SKM-1 (cell line): ENCODE results near the gene EP400.

Experiments
- DNase-seq: peaks from one replicate; lab custom pipeline; 2025; ENCODE audit not compliant: unreplicated experiment; lab: John Stamatoyannopoulos, UW

Gene EP400

GRCh38 chr12:131949431-131950181 lies at the start of gene EP400:
TSS of gene EP400 (plus strand) at chr12:131949942. CDS start at chr12:131960620, 10,678 bp downstream.
- peak; percentile 52 for DNase-seq

- DNase-seq = no peak
Observed at GRCh38 chr12:131900397-131900796, 49.3 kb upstream of the EP400 start.

- no peak for DNase-seq
Observed at GRCh38 chr12:131901431-131902331, 48.1 kb upstream of the EP400 start.

- no peak for DNase-seq
Observed at GRCh38 chr12:131902332-131903241, 47.2 kb upstream of the EP400 start.

- DNase-seq = no peak
Observed at GRCh38 chr12:131903270-131904255, 46.2 kb upstream of the EP400 start.

GRCh38 chr12:131904346-131904745 lies 45.4 kb upstream of the EP400 start:
- no peak for DNase-seq

GRCh38 chr12:131905081-131905629 lies 44.6 kb upstream of the EP400 start:
- no peak for DNase-seq

GRCh38 chr12:131905630-131906091 lies 44.1 kb upstream of the EP400 start:
- no peak for DNase-seq

- DNase-seq = no peak
Observed at GRCh38 chr12:131907379-131908091, 42.2 kb upstream of the EP400 start.

GRCh38 chr12:131908092-131909080 lies 41.4 kb upstream of the EP400 start:
- no peak for DNase-seq

- no peak for DNase-seq
Observed at GRCh38 chr12:131909081-131909751, 40.5 kb upstream of the EP400 start.

- DNase-seq = no peak
Observed at GRCh38 chr12:131909752-131910219, 40.0 kb upstream of the EP400 start.

- DNase-seq = no peak
Observed at GRCh38 chr12:131910302-131911027, 39.3 kb upstream of the EP400 start.

GRCh38 chr12:131911028-131911650 lies 38.6 kb upstream of the EP400 start:
- no peak for DNase-seq

GRCh38 chr12:131911851-131912477 lies 37.8 kb upstream of the EP400 start:
- no peak for DNase-seq
